Psoas muscle (tissue), 8 donors: ENCODE results near the gene TGIF2. TPM values are rescaled to one million over a fixed set of nuclear protein-coding genes. Genes with fewer than 3 reads are reported as not detected.

Source experiments
- ATAC-seq, 4 donors: fragments of 200-7000 bp; cut with Tn5 transposase; one replicate each; pipeline ENCODE4 v1.9.1; 2020; ENCODE audit warnings: moderate library complexity in 3 of 4, mild to moderate bottlenecking in 2 of 4
- DNase-seq, 2 donors: peaks; one replicate each; pipeline ENCODE4 v3.0.0-alpha.2; 2020
- H3K27ac ChIP-seq: fragments of 200-600 bp; one replicate; pipeline ENCODE4 v1.8.0; 2022
- H3K27me3 ChIP-seq, 3 donors: fragments of 200-600 bp in 1 of 3; one replicate each; pipeline versions ENCODE4 v1.6.1 to v1.8.0; 2013 to 2022; ENCODE audit warnings: low read length in 2 of 3, mild to moderate bottlenecking in 2 of 3, moderate library complexity in 1 of 3; ENCODE audit not compliant: insufficient read depth in 3 of 3
- H3K36me3 ChIP-seq, 2 donors: fragments of 200-600 bp in 1 of 2; one replicate each; pipeline versions ENCODE4 v1.6.1 to v1.8.0; 2013 to 2022; ENCODE audit warnings: low read depth in 1 of 2, mild to moderate bottlenecking in 1 of 2, moderate library complexity in 1 of 2; ENCODE audit not compliant: insufficient read depth in 1 of 2
- H3K4me1 ChIP-seq: fragments of 200-600 bp; one replicate; pipeline ENCODE4 v1.8.0; 2022
- H3K4me3 ChIP-seq: fragments of 200-600 bp; one replicate; pipeline ENCODE4 v1.8.0; 2022; ENCODE audit warnings: mild to moderate bottlenecking
- H3K9me3 ChIP-seq: fragments of 200-600 bp; one replicate; pipeline ENCODE4 v1.8.0; 2022
- CTCF ChIP-seq: fragments of 200-600 bp; IDR thresholded peaks from one replicate; pipeline ENCODE4 v1.8.0; 2022; ENCODE audit warnings: antibody characterized with exemption
- WGBS, 3 donors: extraction: QIAGEN DNeasy Blood & Tissue Kit; methylation state at CpG; one replicate each; pipeline versions ENCODE4 v1.1.6 to v1.1.7; 2013; 5-methylcytosine and 5-hydroxymethylcytosine counted together
- intact Hi-C, 2 donors: fragments of 100-400 bp; cut with DNase I; formaldehyde crosslinking; loops; one replicate each; pipeline versions ENCODE4 v1.11.0 to v1.14.2; 2022
- polyA plus RNA-seq, 3 donors: library from polyadenylated mRNA; stranded (reverse); fragments of 200-250 nt; gene quantifications; one replicate each; pipeline ENCODE4 v1.2.3, GENCODE V29; 2013
- total RNA-seq, 4 donors: library from RNA; stranded (reverse); fragmentation: NEBNext Ultra II Directional in 2 of 4; extraction: Animal tissue kit (Norgen Biotek cat#: 25700) in 2 of 4; gene quantifications; one replicate each; pipeline versions ENCODE4 v1.2.1 to v1.2.4, GENCODE V29; 2021 to 2023
- donor health status: healthy with polysubstance abuse.
- donor health status: DM: no; HTN: no; CAD: no; lungs with moderate emphysema.
- donor health status: Bipolar disorder and iron deficiency.
- donor health status: healthy.
- donor health status: DM: yes; HTN: yes; CAD: no.
- donor health status: DM: no; HTN: no; CAD: no.
- donor health status: DM: no; HTN: no; CAD: no.
- donor health status: DM: yes; HTN: yes; CAD: no.

The TGIF2 gene
- total and polyA plus RNA-seq, 7 donors = 1.1 to 2.8 (median 1.7) TPM

GRCh38 chr20:36620917-36621316 is 47.5 kb downstream of the TGIF2 start:
- Histone ChIP-seq H3K4me1 (no peaks in the 10 kb centered on the region), H3K27me3 (no peaks in the 10 kb centered on the region), H3K36me3 (peaks cover under 1 to 2% of the 10 kb centered on the region in 2 donors), H3K4me3 (no peak overlapping the region), H3K27ac (no peak overlapping the region), H3K9me3 (no peaks in the 10 kb centered on the region)
- DNase-seq (no peak), ATAC-seq (no peak)
- intact Hi-C loops = no loop called here
- WGBS, 3 donors = 91 to 97% (median 93%) methylated on average over 5 of the region's 5 CpGs
- TF ChIP-seq CTCF = no peak

- no peak for TF ChIP-seq CTCF
- H3K4me3 ChIP-seq = no peak overlapping the region
- no peaks in the 10 kb centered on the region for H3K36me3 ChIP-seq
- intact Hi-C loops = no loop called here
- no peak overlapping the region for H3K27ac ChIP-seq
- DNase-seq (no peak), ATAC-seq (peak in 1 of 4 donors; percentile 6)
- no peaks in the 10 kb centered on the region for H3K4me1 ChIP-seq
- no peaks in the 10 kb centered on the region for H3K27me3 ChIP-seq
- no peaks in the 10 kb centered on the region for H3K9me3 ChIP-seq
- WGBS, 3 donors = 86 to 87% (median 87%) methylated on average over 2 of the region's 2 CpGs
Measured at GRCh38 chr20:36623444-36623843, 50.0 kb downstream of the TGIF2 start.

GRCh38 chr20:36624068-36624943 is 50.9 kb downstream of the TGIF2 start:
- Histone ChIP-seq H3K4me1 (no peaks in the 10 kb centered on the region), H3K27me3 (no peaks in the 10 kb centered on the region), H3K4me3 (no peak overlapping the region), H3K36me3 (no peaks in the 10 kb centered on the region), H3K9me3 (no peaks in the 10 kb centered on the region), H3K27ac (no peak overlapping the region)
- intact Hi-C loops = no loop called here
- TF ChIP-seq CTCF = no peak
- WGBS, 3 donors = 45 to 51% (median 50%) methylated on average over 13 to 14 of the region's 14 CpGs
- no peak for DNase-seq
- ATAC-seq = peak in 3 of 4 donors; percentile 16 to 54 (median 31)

GRCh38 chr20:36624944-36625324 is 51.5 kb downstream of the TGIF2 start:
- intact Hi-C loops = no loop called here
- Histone ChIP-seq H3K9me3 (no peaks in the 10 kb centered on the region), H3K27me3 (no peaks in the 10 kb centered on the region), H3K4me1 (no peaks in the 10 kb centered on the region), H3K4me3 (no peak overlapping the region), H3K36me3 (no peaks in the 10 kb centered on the region), H3K27ac (no peak overlapping the region)
- ATAC-seq (no peak), DNase-seq (no peak)
- no peak for TF ChIP-seq CTCF
- WGBS, 3 donors = 55 to 69% (median 63%) methylated on average over 2 of the region's 2 CpGs
